K562 (cell line): ENCODE measurements around the gene SYNGR3. TPM values are rescaled to one million over a fixed set of nuclear protein-coding genes. Genes with fewer than 3 reads are reported as not detected.
A peak's percentile ranks its signal among the peaks of the same experiment; 100 is the strongest.

ENCODE experiments used
- EGR1 ChIP-seq: fragments of 450-650 bp; conservative IDR thresholded peaks from 2 replicates; pipeline ENCODE4 v1.6.1; 2017; ENCODE audit warnings: mild to moderate bottlenecking
- ELK3 ChIP-seq: fragments of 450-650 bp; formaldehyde crosslinking; IDR thresholded peaks from 2 replicates; pipeline ENCODE4 v1.4.0; 2020; ENCODE audit warnings: mild to moderate bottlenecking
- FOXK2 ChIP-seq, 2 experiments: fragments of 450-650 bp; IDR thresholded peaks in 1 of 2; conservative IDR thresholded peaks in 1 of 2; 2 replicates each; pipeline ENCODE4 v1.6.1; 2016; ENCODE audit warnings: low read depth in 2 of 2, mild to moderate bottlenecking in 1 of 2
- GABPB1 ChIP-seq: sonication (generic); formaldehyde crosslinking; IDR thresholded peaks from 2 replicates; pipeline ENCODE4 v1.8.0; 2022; ENCODE audit warnings: mild to moderate bottlenecking, missing genetic modification reagents
- HBP1 ChIP-seq: fragments of 450-650 bp; formaldehyde crosslinking; IDR thresholded peaks from 2 replicates; pipeline ENCODE4 v1.4.0; 2022; ENCODE audit warnings: missing genetic modification characterization
- HIVEP1 ChIP-seq: fragments of 250-450 bp; sonication (Bioruptor Pico); IDR thresholded peaks from 2 replicates; pipeline ENCODE4 v1.4.0; 2020; ENCODE audit warnings: mild to moderate bottlenecking
- IRF9 ChIP-seq: fragments of 450-650 bp; IDR thresholded peaks from 2 replicates; pipeline ENCODE4 v1.6.1; 2016; ENCODE audit warnings: missing biosample characterization, missing genetic modification characterization
- NR2C1 ChIP-seq, 2 experiments: fragments of 450-650 bp; IDR thresholded peaks; 2 replicates each; pipeline ENCODE4 v1.6.1; 2017; ENCODE audit warnings: mild to moderate bottlenecking in 2 of 2, antibody characterized with exemption in 1 of 2, inconsistent platforms in 1 of 2, missing compliant biosample characterization in 1 of 2, missing genetic modification characterization in 1 of 2
- POLR2G ChIP-seq: fragments of 200-400 bp; formaldehyde crosslinking; IDR thresholded peaks from 2 replicates; pipeline ENCODE4 v1.6.1; 2017; ENCODE audit warnings: low read depth, mild to moderate bottlenecking, antibody characterized with exemption, low read length, moderate library complexity
- SMARCE1 ChIP-seq: fragments of 450-650 bp; IDR thresholded peaks from 2 replicates; pipeline ENCODE4 v1.7.1; 2016; ENCODE audit warnings: mild to moderate bottlenecking
- ZBTB17 ChIP-seq: fragments of 450-650 bp; formaldehyde crosslinking; IDR thresholded peaks from 2 replicates; pipeline ENCODE4 v1.4.0; 2020; ENCODE audit warnings: mild to moderate bottlenecking
- ZNF77 ChIP-seq: fragments of 250-450 bp; sonication (Bioruptor Pico); IDR thresholded peaks from 2 replicates; pipeline ENCODE4 v1.5.0; 2020
- polyA plus RNA-seq, 8 experiments: library from polyadenylated mRNA; depleted of rRNA in 4 of 8; stranded (reverse) in 5 of 8; unstranded in 3 of 8; fragments of >200 nt; fragmentation: Nextera tagmentation in 2 of 8; fragmentation: Illumina TruSeq in 1 of 8; extraction: Ambion mirVana in 2 of 8; extraction: Trizol in 1 of 8; gene quantifications; 2 replicates each; pipeline versions ENCODE4 v1.2.1 to v1.2.3, GENCODE V29; 2011 to 2014; ENCODE audit warnings: inconsistent platforms in 1 of 8, missing spikeins in 1 of 8
- total RNA-seq, 7 experiments: library from RNA; depleted of rRNA in 6 of 7; stranded (reverse); fragments of >200 nt in 6 of 7; fragmentation: Illumina TruSeq in 2 of 7; extraction: Trizol in 2 of 7; gene quantifications; 2 replicates each; pipeline versions ENCODE4 v1.2.1 to v1.2.3, GENCODE V29; 2011 to 2021; ENCODE audit warnings: low replicate concordance in 1 of 7
- TF ChIP-seq, protein P1 (sequence below): fragments of 250-450 bp; sonication (Bioruptor Pico); IDR thresholded peaks from 2 replicates; pipeline ENCODE4 v1.4.0; 2020
- TF ChIP-seq, protein P2 (sequence below): sonication (generic); formaldehyde crosslinking; IDR thresholded peaks from 2 replicates; pipeline ENCODE4 v1.8.0; 2022; ENCODE audit warnings: mild to moderate bottlenecking, missing genetic modification reagents
- TF ChIP-seq, protein P3 (sequence below): sonication (generic); formaldehyde crosslinking; IDR thresholded peaks from 2 replicates; pipeline ENCODE4 v1.8.1; 2022; ENCODE audit warnings: missing genetic modification reagents
- TF ChIP-seq, protein P4 (sequence below): sonication (generic); IDR thresholded peaks from 2 replicates; pipeline ENCODE4 v1.6.1; 2016

SYNGR3 gene
- total and polyA plus RNA-seq, 9 of the 15 experiments (the other 6 are each of a cell fraction or from before 2014, with no cell fraction given), result 3.7 to 69.2 (median 36.3) TPM

GRCh38 chr16:1993731-1994131 lies 4.0 kb downstream of the SYNGR3 start (continued):
- TF ChIP-seq, protein P1, sequence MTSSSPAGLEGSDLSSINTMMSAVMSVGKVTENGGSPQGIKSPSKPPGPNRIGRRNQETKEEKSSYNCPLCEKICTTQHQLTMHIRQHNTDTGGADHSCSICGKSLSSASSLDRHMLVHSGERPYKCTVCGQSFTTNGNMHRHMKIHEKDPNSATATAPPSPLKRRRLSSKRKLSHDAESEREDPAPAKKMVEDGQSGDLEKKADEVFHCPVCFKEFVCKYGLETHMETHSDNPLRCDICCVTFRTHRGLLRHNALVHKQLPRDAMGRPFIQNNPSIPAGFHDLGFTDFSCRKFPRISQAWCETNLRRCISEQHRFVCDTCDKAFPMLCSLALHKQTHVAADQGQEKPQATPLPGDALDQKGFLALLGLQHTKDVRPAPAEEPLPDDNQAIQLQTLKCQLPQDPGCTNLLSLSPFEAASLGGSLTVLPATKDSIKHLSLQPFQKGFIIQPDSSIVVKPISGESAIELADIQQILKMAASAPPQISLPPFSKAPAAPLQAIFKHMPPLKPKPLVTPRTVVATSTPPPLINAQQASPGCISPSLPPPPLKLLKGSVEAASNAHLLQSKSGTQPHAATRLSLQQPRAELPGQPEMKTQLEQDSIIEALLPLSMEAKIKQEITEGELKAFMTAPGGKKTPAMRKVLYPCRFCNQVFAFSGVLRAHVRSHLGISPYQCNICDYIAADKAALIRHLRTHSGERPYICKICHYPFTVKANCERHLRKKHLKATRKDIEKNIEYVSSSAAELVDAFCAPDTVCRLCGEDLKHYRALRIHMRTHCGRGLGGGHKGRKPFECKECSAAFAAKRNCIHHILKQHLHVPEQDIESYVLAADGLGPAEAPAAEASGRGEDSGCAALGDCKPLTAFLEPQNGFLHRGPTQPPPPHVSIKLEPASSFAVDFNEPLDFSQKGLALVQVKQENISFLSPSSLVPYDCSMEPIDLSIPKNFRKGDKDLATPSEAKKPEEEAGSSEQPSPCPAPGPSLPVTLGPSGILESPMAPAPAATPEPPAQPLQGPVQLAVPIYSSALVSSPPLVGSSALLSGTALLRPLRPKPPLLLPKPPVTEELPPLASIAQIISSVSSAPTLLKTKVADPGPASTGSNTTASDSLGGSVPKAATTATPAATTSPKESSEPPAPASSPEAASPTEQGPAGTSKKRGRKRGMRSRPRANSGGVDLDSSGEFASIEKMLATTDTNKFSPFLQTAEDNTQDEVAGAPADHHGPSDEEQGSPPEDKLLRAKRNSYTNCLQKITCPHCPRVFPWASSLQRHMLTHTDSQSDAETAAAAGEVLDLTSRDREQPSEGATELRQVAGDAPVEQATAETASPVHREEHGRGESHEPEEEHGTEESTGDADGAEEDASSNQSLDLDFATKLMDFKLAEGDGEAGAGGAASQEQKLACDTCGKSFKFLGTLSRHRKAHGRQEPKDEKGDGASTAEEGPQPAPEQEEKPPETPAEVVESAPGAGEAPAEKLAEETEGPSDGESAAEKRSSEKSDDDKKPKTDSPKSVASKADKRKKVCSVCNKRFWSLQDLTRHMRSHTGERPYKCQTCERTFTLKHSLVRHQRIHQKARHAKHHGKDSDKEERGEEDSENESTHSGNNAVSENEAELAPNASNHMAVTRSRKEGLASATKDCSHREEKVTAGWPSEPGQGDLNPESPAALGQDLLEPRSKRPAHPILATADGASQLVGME (CRISPR knock-in tag), result no peak
- no peak for TF ChIP-seq FOXK2 (conservative IDR thresholded peaks at IDR 0.05 in 1 of 2, IDR thresholded peaks at IDR 0.05 in 1 of 2; ENCODE audit: low read depth in 2 of 2)
- no peak for TF ChIP-seq ZNF77 (CRISPR knock-in tag)
- no peak for TF ChIP-seq EGR1
- TF ChIP-seq, protein P2, sequence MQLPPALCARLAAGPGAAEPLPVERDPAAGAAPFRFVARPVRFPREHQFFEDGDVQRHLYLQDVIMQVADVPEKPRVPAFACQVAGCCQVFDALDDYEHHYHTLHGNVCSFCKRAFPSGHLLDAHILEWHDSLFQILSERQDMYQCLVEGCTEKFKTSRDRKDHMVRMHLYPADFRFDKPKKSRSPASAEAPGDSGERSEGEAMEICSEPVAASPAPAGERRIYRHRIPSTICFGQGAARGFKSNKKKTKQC (CRISPR knock-in tag), result no peak
- TF ChIP-seq, protein P3, sequence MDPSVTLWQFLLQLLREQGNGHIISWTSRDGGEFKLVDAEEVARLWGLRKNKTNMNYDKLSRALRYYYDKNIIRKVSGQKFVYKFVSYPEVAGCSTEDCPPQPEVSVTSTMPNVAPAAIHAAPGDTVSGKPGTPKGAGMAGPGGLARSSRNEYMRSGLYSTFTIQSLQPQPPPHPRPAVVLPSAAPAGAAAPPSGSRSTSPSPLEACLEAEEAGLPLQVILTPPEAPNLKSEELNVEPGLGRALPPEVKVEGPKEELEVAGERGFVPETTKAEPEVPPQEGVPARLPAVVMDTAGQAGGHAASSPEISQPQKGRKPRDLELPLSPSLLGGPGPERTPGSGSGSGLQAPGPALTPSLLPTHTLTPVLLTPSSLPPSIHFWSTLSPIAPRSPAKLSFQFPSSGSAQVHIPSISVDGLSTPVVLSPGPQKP (CRISPR knock-in tag), result no peak
- no peak for TF ChIP-seq HBP1 (CRISPR knock-in tag)
- peak; percentile 64; the same call in 1 of the 2 replicates for TF ChIP-seq ZBTB17 (CRISPR knock-in tag)
- no peak for TF ChIP-seq GABPB1 (CRISPR knock-in tag)
- no peak for TF ChIP-seq POLR2G
- no peak for TF ChIP-seq HIVEP1
- TF ChIP-seq ELK3, result no peak
- TF ChIP-seq, protein P4, sequence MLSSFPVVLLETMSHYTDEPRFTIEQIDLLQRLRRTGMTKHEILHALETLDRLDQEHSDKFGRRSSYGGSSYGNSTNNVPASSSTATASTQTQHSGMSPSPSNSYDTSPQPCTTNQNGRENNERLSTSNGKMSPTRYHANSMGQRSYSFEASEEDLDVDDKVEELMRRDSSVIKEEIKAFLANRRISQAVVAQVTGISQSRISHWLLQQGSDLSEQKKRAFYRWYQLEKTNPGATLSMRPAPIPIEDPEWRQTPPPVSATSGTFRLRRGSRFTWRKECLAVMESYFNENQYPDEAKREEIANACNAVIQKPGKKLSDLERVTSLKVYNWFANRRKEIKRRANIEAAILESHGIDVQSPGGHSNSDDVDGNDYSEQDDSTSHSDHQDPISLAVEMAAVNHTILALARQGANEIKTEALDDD, result no peak
- no peak for TF ChIP-seq SMARCE1
- no peak for TF ChIP-seq NR2C1 (IDR thresholded peaks at IDR 0.05)
- 0 out of 2 replicates have a peak, but pooled peaks have one; percentile 52 for TF ChIP-seq NR2C1 (tag; IDR thresholded peaks at IDR 0.05)
- TF ChIP-seq IRF9, result 0 out of 2 replicates have a peak, but pooled peaks have one; percentile 50
